H9 (cell line): Measurements from ENCODE around the gene TTC7B. TPM values are rescaled to one million over a fixed set of nuclear protein-coding genes. Genes with fewer than 3 reads are reported as not detected.

ENCODE experiments used
- DNase-seq: peaks from one replicate; pipeline ENCODE4 v3.0.0-alpha.2; 2017
- H2AFZ ChIP-seq: one replicate; pipeline ENCODE4 v1.6.1; 2013; ENCODE audit warnings: mild to moderate bottlenecking, low read length, control low read depth, moderate library complexity
- H2AK5ac ChIP-seq: 2 replicates; pipeline ENCODE4 v1.6.1; 2013; ENCODE audit warnings: low read length, control low read depth, mixed read lengths; ENCODE audit not compliant: insufficient read length
- H2BK120ac ChIP-seq: one replicate; pipeline ENCODE4 v1.6.1; 2013; ENCODE audit warnings: low read depth, mild to moderate bottlenecking, low read length, control low read depth, inconsistent platforms; ENCODE audit not compliant: poor library complexity, severe bottlenecking
- H2BK12ac ChIP-seq: 2 replicates; pipeline ENCODE4 v1.6.1; 2013; ENCODE audit warnings: low read length, control low read depth, mixed read lengths, low read depth; ENCODE audit not compliant: insufficient read length
- H2BK15ac ChIP-seq: 2 replicates; pipeline ENCODE4 v1.6.1; 2013; ENCODE audit warnings: low read depth, low read length, control low read depth
- H2BK20ac ChIP-seq: one replicate; pipeline ENCODE4 v1.6.1; 2013; ENCODE audit warnings: low read depth, mild to moderate bottlenecking, low read length, control low read depth, inconsistent platforms; ENCODE audit not compliant: poor library complexity, severe bottlenecking
- H2BK5ac ChIP-seq: 2 replicates; pipeline ENCODE4 v1.6.1; 2013; ENCODE audit warnings: low read length, control low read depth, mixed read lengths; ENCODE audit not compliant: insufficient read length
- H3K14ac ChIP-seq: 2 replicates; pipeline ENCODE4 v1.6.1; 2013; ENCODE audit warnings: low read length, control low read depth; ENCODE audit not compliant: insufficient read depth
- H3K18ac ChIP-seq: 2 replicates; pipeline ENCODE4 v1.6.1; 2013; ENCODE audit warnings: low read depth, mild to moderate bottlenecking, mixed read lengths, low read length, control low read depth; ENCODE audit not compliant: insufficient read length
- H3K23ac ChIP-seq: 2 replicates; pipeline ENCODE4 v1.6.1; 2013; ENCODE audit warnings: low read length, control low read depth, mixed read lengths, low read depth; ENCODE audit not compliant: insufficient read length
- H3K23me2 ChIP-seq: 2 replicates; pipeline ENCODE4 v1.6.1; 2013; ENCODE audit warnings: low read depth, mild to moderate bottlenecking, mixed read lengths, low read length, control low read depth; ENCODE audit not compliant: insufficient read length, poor library complexity, severe bottlenecking
- H3K27ac ChIP-seq: 2 replicates; pipeline ENCODE4 v1.5.1; 2013; ENCODE audit warnings: low read length, control low read depth, mixed read lengths, low read depth; ENCODE audit not compliant: insufficient read length
- H3K27me3 ChIP-seq: 2 replicates; pipeline ENCODE4 v1.6.1; 2013; ENCODE audit warnings: low read length, control low read depth, inconsistent platforms; ENCODE audit not compliant: insufficient read depth
- H3K4ac ChIP-seq: 2 replicates; pipeline ENCODE4 v1.6.1; 2013; ENCODE audit warnings: low read depth, mild to moderate bottlenecking, control low read depth, inconsistent platforms, low read length, moderate library complexity
- H3K4me1 ChIP-seq: 2 replicates; pipeline ENCODE4 v1.6.1; 2013; ENCODE audit warnings: low read length, control low read depth, inconsistent platforms; ENCODE audit not compliant: insufficient read depth
- H3K4me2 ChIP-seq: 2 replicates; pipeline ENCODE4 v1.6.1; 2013; ENCODE audit warnings: low read length, control low read depth, mixed read lengths; ENCODE audit not compliant: insufficient read length, insufficient read depth
- H3K56ac ChIP-seq: 2 replicates; pipeline ENCODE4 v1.6.1; 2013; ENCODE audit warnings: low read depth, mild to moderate bottlenecking, mixed read lengths, low read length, control low read depth; ENCODE audit not compliant: insufficient read length
- H3K79me1 ChIP-seq: 2 replicates; pipeline ENCODE4 v1.6.1; 2013; ENCODE audit warnings: low read depth, mild to moderate bottlenecking, moderate library complexity, low read length, control low read depth, inconsistent platforms; ENCODE audit not compliant: insufficient read depth, poor library complexity, severe bottlenecking
- H3K79me2 ChIP-seq: 2 replicates; pipeline ENCODE4 v1.6.1; 2013; ENCODE audit warnings: low read length, control low read depth, inconsistent platforms; ENCODE audit not compliant: insufficient read depth
- H3K9ac ChIP-seq: 2 replicates; pipeline ENCODE4 v1.6.1; 2013; ENCODE audit warnings: low read length, control low read depth, mixed read lengths; ENCODE audit not compliant: insufficient read length; ENCODE audit errors: extremely low read depth
- H3K9me3 ChIP-seq: one replicate; pipeline ENCODE4 v1.6.1; 2013; ENCODE audit warnings: low read depth, low read length, inconsistent platforms; ENCODE audit not compliant: control insufficient read depth
- H3T11ph ChIP-seq: one replicate; pipeline ENCODE4 v1.6.1; 2013; ENCODE audit warnings: mild to moderate bottlenecking, low read length, control low read depth, inconsistent platforms
- H4K20me1 ChIP-seq: one replicate; pipeline ENCODE4 v1.6.1; 2013; ENCODE audit not compliant: control insufficient read depth, insufficient read length, insufficient read depth
- H4K5ac ChIP-seq: 2 replicates; pipeline ENCODE4 v1.6.1; 2013; ENCODE audit warnings: low read depth, mild to moderate bottlenecking, mixed read lengths, low read length, control low read depth; ENCODE audit not compliant: insufficient read length
- H4K8ac ChIP-seq: replicated peaks from 2 replicates; pipeline ENCODE4 v1.6.1; 2013; ENCODE audit warnings: low read length, control low read depth, mixed read lengths, low read depth; ENCODE audit not compliant: insufficient read length
- H4K91ac ChIP-seq: 2 replicates; pipeline ENCODE4 v1.6.1; 2013; ENCODE audit warnings: low read depth, mild to moderate bottlenecking, moderate library complexity, mixed read lengths, low read length, control low read depth; ENCODE audit not compliant: insufficient read length
- H3K27ac Mint-ChIP-seq, 3 experiments: 2 replicates in 2 of 3; 3 replicates in 1 of 3; pipeline ENCODE4 v1.8.0; 2020 to 2021; ENCODE audit warnings: mixed read lengths in 3 of 3, mild to moderate bottlenecking in 1 of 3, moderate library complexity in 1 of 3
- H3K27me3 Mint-ChIP-seq: 2 replicates; pipeline ENCODE4 v1.8.0; 2021; ENCODE audit warnings: low read depth, mild to moderate bottlenecking, moderate library complexity, mixed read lengths
- H3K36me3 Mint-ChIP-seq, 3 experiments: 2 replicates in 2 of 3; 3 replicates in 1 of 3; pipeline ENCODE4 v1.8.0; 2020 to 2021; ENCODE audit warnings: low read depth in 3 of 3, mixed read lengths in 3 of 3; ENCODE audit not compliant: insufficient read depth in 1 of 3
- H3K4me1 Mint-ChIP-seq, 2 experiments: 2 replicates each; pipeline ENCODE4 v1.8.0; 2020; ENCODE audit warnings: mixed read lengths in 2 of 2
- H3K4me3 Mint-ChIP-seq, 2 experiments: 2 replicates in 1 of 2; 3 replicates in 1 of 2; pipeline ENCODE4 v1.8.0; 2020 to 2021; ENCODE audit warnings: mild to moderate bottlenecking in 2 of 2, mixed read lengths in 2 of 2, moderate library complexity in 1 of 2
- H3K9me3 Mint-ChIP-seq, 2 experiments: 2 replicates in 1 of 2; 3 replicates in 1 of 2; pipeline ENCODE4 v1.8.0; 2020; ENCODE audit warnings: mild to moderate bottlenecking in 2 of 2, mixed read lengths in 2 of 2, moderate library complexity in 1 of 2
- WGBS: extraction: QIAGEN DNeasy Blood & Tissue Kit; methylation state at CpG from one replicate; pipeline ENCODE4 v1.1.7; 2013; ENCODE audit warnings: missing lambda C conversion rate, low lambda C conversion rate, mixed read lengths; ENCODE audit not compliant: insufficient read length; ENCODE audit errors: extremely low coverage; 5-methylcytosine and 5-hydroxymethylcytosine counted together
- total RNA-seq: library from RNA; stranded (reverse); gene quantifications from 2 replicates; pipeline ENCODE4 v1.2.1, GENCODE V29; 2021
- TF ChIP-seq, protein P1 (sequence below): fragments of 200-600 bp; sonication (generic); conservative IDR thresholded peaks from 3 replicates; pipeline ENCODE4 v1.8.0; 2021; ENCODE audit warnings: antibody characterized with exemption, mild to moderate bottlenecking

Gene TTC7B
- total RNA-seq, 1 experiment from 2014 or later: 33.7 TPM

GRCh38 chr14:90566481-90566880, 249.7 kb downstream of the TTC7B start:
- Histone ChIP-seq H3K23me2 (no peaks in the 10 kb centered on the region), H2BK5ac (no peak overlapping the region), H3K27me3 (no peaks in the 10 kb centered on the region), H3K27ac (no peak overlapping the region), H3K4me2 (no peak overlapping the region), H3K56ac (no peak overlapping the region), H4K91ac (no peak overlapping the region), H3K9ac (no peak overlapping the region), H3K9me3 (no peaks in the 10 kb centered on the region), H2BK15ac (no peak overlapping the region), H4K20me1 (no peaks in the 10 kb centered on the region), H2BK12ac (no peak overlapping the region), H3K14ac (no peak overlapping the region), H2BK20ac (no peak overlapping the region), H3K79me1 (no peaks in the 10 kb centered on the region), H3K23ac (no peak overlapping the region), H3K18ac (no peak overlapping the region), H2AFZ (no peak overlapping the region), H3K79me2 (no peaks in the 10 kb centered on the region), H2AK5ac (no peak overlapping the region), H4K8ac (no peak overlapping the region), H3K4me1 (peaks cover 6% of the 10 kb centered on the region; the same call in 1 of the 2 replicates), H3T11ph (no peak overlapping the region), H2BK120ac (no peak overlapping the region), H4K5ac (no peak overlapping the region), H3K4ac (no peak overlapping the region)
- DNase-seq: no peak
- H3K4me3 Mint-ChIP-seq: no peak overlapping the region
- no peaks in the 10 kb centered on the region for H3K9me3 Mint-ChIP-seq
- H3K27me3 Mint-ChIP-seq: peaks cover 2% of the 10 kb centered on the region
- TF ChIP-seq, protein P1, sequence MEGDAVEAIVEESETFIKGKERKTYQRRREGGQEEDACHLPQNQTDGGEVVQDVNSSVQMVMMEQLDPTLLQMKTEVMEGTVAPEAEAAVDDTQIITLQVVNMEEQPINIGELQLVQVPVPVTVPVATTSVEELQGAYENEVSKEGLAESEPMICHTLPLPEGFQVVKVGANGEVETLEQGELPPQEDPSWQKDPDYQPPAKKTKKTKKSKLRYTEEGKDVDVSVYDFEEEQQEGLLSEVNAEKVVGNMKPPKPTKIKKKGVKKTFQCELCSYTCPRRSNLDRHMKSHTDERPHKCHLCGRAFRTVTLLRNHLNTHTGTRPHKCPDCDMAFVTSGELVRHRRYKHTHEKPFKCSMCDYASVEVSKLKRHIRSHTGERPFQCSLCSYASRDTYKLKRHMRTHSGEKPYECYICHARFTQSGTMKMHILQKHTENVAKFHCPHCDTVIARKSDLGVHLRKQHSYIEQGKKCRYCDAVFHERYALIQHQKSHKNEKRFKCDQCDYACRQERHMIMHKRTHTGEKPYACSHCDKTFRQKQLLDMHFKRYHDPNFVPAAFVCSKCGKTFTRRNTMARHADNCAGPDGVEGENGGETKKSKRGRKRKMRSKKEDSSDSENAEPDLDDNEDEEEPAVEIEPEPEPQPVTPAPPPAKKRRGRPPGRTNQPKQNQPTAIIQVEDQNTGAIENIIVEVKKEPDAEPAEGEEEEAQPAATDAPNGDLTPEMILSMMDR: no peak
- H3K27ac Mint-ChIP-seq: peak overlapping the region in 1 of 3 experiments; percentile 72; a peak in 2 of 7 replicates
- no peaks in the 10 kb centered on the region for H3K36me3 Mint-ChIP-seq
- peaks cover 38 to 39% of the 10 kb centered on the region in 2 experiments for H3K4me1 Mint-ChIP-seq
- WGBS: no CpG with 5 or more reads among the region's 4 CpGs
